AG10803 (cell line): ENCODE measurements around the gene RPAP3.

Experiments
- DNase-seq: peaks from one replicate; pipeline ENCODE4 v3.0.0; 2010; ENCODE audit warnings: low read depth
- H3K4me3 ChIP-seq: 2 replicates; pipeline ENCODE4 v1.5.1; 2011; ENCODE audit warnings: mild to moderate bottlenecking, low read length, control low read depth
- CTCF ChIP-seq: conservative IDR thresholded peaks from 2 replicates; pipeline ENCODE4 v1.5.1; 2011; ENCODE audit warnings: mild to moderate bottlenecking, low read length, control low read depth, inconsistent platforms

RPAP3 gene

GRCh38 chr12:47715393-47715876 lies 9.6 kb upstream of the RPAP3 start:
- DNase-seq: peak; percentile 83
- peak; percentile 81 for TF ChIP-seq CTCF
- H3K4me3 ChIP-seq: peak overlapping the region; percentile 31; the same call in 1 of the 2 replicates

- no peak for DNase-seq
- TF ChIP-seq CTCF: no peak
- H3K4me3 ChIP-seq: no peak overlapping the region
Measured at GRCh38 chr12:47714826-47715386, 9.1 kb upstream of the RPAP3 start.

- no peak overlapping the region for H3K4me3 ChIP-seq
- TF ChIP-seq CTCF: no peak
- DNase-seq: no peak
Measured at GRCh38 chr12:47712171-47712570, 6.3 kb upstream of the RPAP3 start.

- H3K4me3 ChIP-seq: no peak overlapping the region
- no peak for DNase-seq
- no peak for TF ChIP-seq CTCF
Measured at GRCh38 chr12:47711448-47711847, 5.6 kb upstream of the RPAP3 start.

- no peak overlapping the region for H3K4me3 ChIP-seq
- TF ChIP-seq CTCF: no peak
- no peak for DNase-seq
Measured at GRCh38 chr12:47710278-47710677, 4.4 kb upstream of the RPAP3 start.

- no peak for TF ChIP-seq CTCF
- no peak overlapping the region for H3K4me3 ChIP-seq
- no peak for DNase-seq
Measured at GRCh38 chr12:47709671-47710070, 3.8 kb upstream of the RPAP3 start.

- DNase-seq: no peak
- no peak overlapping the region for H3K4me3 ChIP-seq
- TF ChIP-seq CTCF: no peak
Measured at GRCh38 chr12:47709237-47709636, 3.4 kb upstream of the RPAP3 start.
